K562 (cell line): ENCODE results near the gene C1orf122. TPM values are rescaled to one million over a fixed set of nuclear protein-coding genes. Genes with fewer than 3 reads are reported as not detected.

Source experiments
- ARNT ChIP-seq, 2 experiments: fragments of 450-650 bp; IDR thresholded peaks; 2 replicates each; pipeline ENCODE4 v1.6.1; 2016; ENCODE audit warnings: mild to moderate bottlenecking in 1 of 2
- CAMTA2 ChIP-seq: fragments of 250-450 bp; sonication (Bioruptor Pico); conservative IDR thresholded peaks from 2 replicates; pipeline ENCODE4 v1.5.1; 2022
- CBX5 ChIP-seq: IDR thresholded peaks from 2 replicates; pipeline ENCODE4 v1.6.1; 2014; ENCODE audit warnings: low read depth, borderline replicate concordance
- ESRRA ChIP-seq: fragments of 450-650 bp; IDR thresholded peaks from 2 replicates; pipeline ENCODE4 v1.6.1; 2014; ENCODE audit warnings: low read depth, mild to moderate bottlenecking, moderate library complexity, borderline replicate concordance
- HDAC6 ChIP-seq: IDR thresholded peaks from 2 replicates; pipeline ENCODE4 v1.6.1; 2012; ENCODE audit warnings: low read depth, mild to moderate bottlenecking, control low read depth, inconsistent platforms, low read length, moderate library complexity
- HMBOX1 ChIP-seq: sonication (generic); IDR thresholded peaks from 2 replicates; pipeline ENCODE4 v1.6.1; 2016
- JUND ChIP-seq, 2 experiments: IDR thresholded peaks; 2 replicates in 1 of 2; 3 replicates in 1 of 2; pipeline ENCODE4 v1.6.1; 2011; ENCODE audit warnings: borderline replicate concordance in 2 of 2, low read depth in 2 of 2, low read length in 2 of 2, improper control_type of control experiment in 1 of 2, missing biosample characterization in 1 of 2, missing genetic modification characterization in 1 of 2, missing genetic modification reagents in 1 of 2
- MAFF ChIP-seq: IDR thresholded peaks from 2 replicates; pipeline ENCODE4 v1.6.1; 2012; ENCODE audit warnings: low read length, improper control_type of control experiment
- MEF2A ChIP-seq: IDR thresholded peaks from 2 replicates; pipeline ENCODE4 v1.6.1; 2011; ENCODE audit warnings: low read depth, mild to moderate bottlenecking, low read length, moderate library complexity; ENCODE audit not compliant: control insufficient read depth
- POLR2AphosphoS5 ChIP-seq: IDR thresholded peaks from 2 replicates; pipeline ENCODE4 v1.6.1; 2011; ENCODE audit warnings: mild to moderate bottlenecking, low read depth, low read length, moderate library complexity; ENCODE audit not compliant: control insufficient read depth, insufficient read depth
- RBM14 ChIP-seq: fragments of 200-400 bp; formaldehyde crosslinking; IDR thresholded peaks from 2 replicates; pipeline ENCODE4 v1.6.1; 2018; ENCODE audit warnings: low read depth, mild to moderate bottlenecking, low read length, moderate library complexity, borderline replicate concordance; ENCODE audit not compliant: insufficient read depth
- RFX1 ChIP-seq: fragments of 450-650 bp; IDR thresholded peaks from 2 replicates; pipeline ENCODE4 v1.6.1; 2016; ENCODE audit warnings: mild to moderate bottlenecking, moderate library complexity
- SMARCA5 ChIP-seq: fragments of 450-650 bp; IDR thresholded peaks from 2 replicates; pipeline ENCODE4 v1.6.1; 2016
- SRSF9 ChIP-seq: fragments of 200-400 bp; formaldehyde crosslinking; IDR thresholded peaks from 2 replicates; pipeline ENCODE4 v1.6.1; 2017; ENCODE audit warnings: low read depth, low read length, borderline replicate concordance
- TAL1 ChIP-seq: fragments of 450-650 bp; IDR thresholded peaks from 2 replicates; pipeline ENCODE4 v1.6.1; 2016; ENCODE audit warnings: mild to moderate bottlenecking
- TEAD4 ChIP-seq, 2 experiments: sonication (generic) in 1 of 2; formaldehyde crosslinking in 1 of 2; IDR thresholded peaks; 2 replicates each; pipeline versions ENCODE4 v1.6.1 to v1.8.0; 2012 to 2022; ENCODE audit warnings: borderline replicate concordance in 1 of 2, inconsistent platforms in 1 of 2, low read length in 1 of 2, mild to moderate bottlenecking in 1 of 2, missing genetic modification reagents in 1 of 2
- ZNF586 ChIP-seq: fragments of 450-650 bp; formaldehyde crosslinking; conservative IDR thresholded peaks from 2 replicates; pipeline ENCODE4 v1.4.0; 2020; ENCODE audit warnings: mild to moderate bottlenecking, moderate library complexity
- ZNF609 ChIP-seq: sonication (generic); formaldehyde crosslinking; IDR thresholded peaks from 2 replicates; pipeline ENCODE4 v1.8.1; 2023; ENCODE audit warnings: missing genetic modification reagents, mild to moderate bottlenecking, borderline replicate concordance
- ZNF639 ChIP-seq, 2 experiments: fragments of 200-800 bp in 1 of 2; sonication (Bioruptor generic) in 1 of 2; sonication (generic) in 1 of 2; formaldehyde crosslinking in 1 of 2; IDR thresholded peaks in 1 of 2; conservative IDR thresholded peaks in 1 of 2; 2 replicates each; pipeline versions ENCODE4 v1.5.0 to v1.6.1; 2016 to 2020; ENCODE audit warnings: missing compliant biosample characterization in 1 of 2, missing genetic modification characterization in 1 of 2, missing genetic modification reagents in 1 of 2
- polyA plus RNA-seq, 8 experiments: library from polyadenylated mRNA; depleted of rRNA in 4 of 8; stranded (reverse) in 5 of 8; unstranded in 3 of 8; fragments of >200 nt; fragmentation: Nextera tagmentation in 2 of 8; fragmentation: Illumina TruSeq in 1 of 8; extraction: Ambion mirVana in 2 of 8; extraction: Trizol in 1 of 8; gene quantifications; 2 replicates each; pipeline versions ENCODE4 v1.2.1 to v1.2.3, GENCODE V29; 2011 to 2014; ENCODE audit warnings: inconsistent platforms in 1 of 8, missing spikeins in 1 of 8
- total RNA-seq, 7 experiments: library from RNA; depleted of rRNA in 6 of 7; stranded (reverse); fragments of >200 nt in 6 of 7; fragmentation: Illumina TruSeq in 2 of 7; extraction: Trizol in 2 of 7; gene quantifications; 2 replicates each; pipeline versions ENCODE4 v1.2.1 to v1.2.3, GENCODE V29; 2011 to 2021; ENCODE audit warnings: low replicate concordance in 1 of 7

C1orf122 gene
- total and polyA plus RNA-seq, 9 of the 15 experiments (the other 6 are each of a cell fraction or from before 2014, with no cell fraction given): 3.6 to 70.9 (median 17.3) TPM

- TF ChIP-seq CBX5 (no peak), ARNT (IDR thresholded peaks at IDR 0.05) (no peak), JUND (IDR thresholded peaks at IDR 0.05; ENCODE audit: borderline replicate concordance, low read depth, low read length) (no peak), JUND (tag; IDR thresholded peaks at IDR 0.05; ENCODE audit: borderline replicate concordance, low read depth, low read length) (peak; percentile 12; the same call in 1 of the 3 replicates), SRSF9 (no peak), SMARCA5 (no peak), HDAC6 (no peak), CAMTA2 (CRISPR knock-in tag) (0 out of 2 replicates have a peak, but pooled peaks have one; percentile 58), ESRRA (no peak; the same call in 1 of the 2 replicates), RFX1 (no peak), MAFF (no peak), RBM14 (no peak), ZNF639 (CRISPR knock-in tag; conservative IDR thresholded peaks at IDR 0.05 in 1 of 2, IDR thresholded peaks at IDR 0.05 in 1 of 2) (peak in 1 of 2 experiments; percentile 61; a peak in 2 of 4 replicates), ZNF609 (CRISPR knock-in tag) (no peak), POLR2AphosphoS5 (no peak), ZNF586 (CRISPR knock-in tag) (no peak), HMBOX1 (no peak), TAL1 (no peak), TEAD4 (IDR thresholded peaks at IDR 0.05; ENCODE audit: low read length) (no peak), TEAD4 (CRISPR knock-in tag; IDR thresholded peaks at IDR 0.05; ENCODE audit: borderline replicate concordance) (no peak), MEF2A (no peak)
Measured at GRCh38 chr1:37808369-37809319, 1.1 kb downstream of the C1orf122 start (continued).
